Measurements from ENCODE around the gene NXF1.
"Not testable (repeated sequence)": the region's sequence is repeated elsewhere in the genome, so short reads cannot be mapped to it uniquely, and the experiment has no call there.

The NXF1 gene

DNA sequence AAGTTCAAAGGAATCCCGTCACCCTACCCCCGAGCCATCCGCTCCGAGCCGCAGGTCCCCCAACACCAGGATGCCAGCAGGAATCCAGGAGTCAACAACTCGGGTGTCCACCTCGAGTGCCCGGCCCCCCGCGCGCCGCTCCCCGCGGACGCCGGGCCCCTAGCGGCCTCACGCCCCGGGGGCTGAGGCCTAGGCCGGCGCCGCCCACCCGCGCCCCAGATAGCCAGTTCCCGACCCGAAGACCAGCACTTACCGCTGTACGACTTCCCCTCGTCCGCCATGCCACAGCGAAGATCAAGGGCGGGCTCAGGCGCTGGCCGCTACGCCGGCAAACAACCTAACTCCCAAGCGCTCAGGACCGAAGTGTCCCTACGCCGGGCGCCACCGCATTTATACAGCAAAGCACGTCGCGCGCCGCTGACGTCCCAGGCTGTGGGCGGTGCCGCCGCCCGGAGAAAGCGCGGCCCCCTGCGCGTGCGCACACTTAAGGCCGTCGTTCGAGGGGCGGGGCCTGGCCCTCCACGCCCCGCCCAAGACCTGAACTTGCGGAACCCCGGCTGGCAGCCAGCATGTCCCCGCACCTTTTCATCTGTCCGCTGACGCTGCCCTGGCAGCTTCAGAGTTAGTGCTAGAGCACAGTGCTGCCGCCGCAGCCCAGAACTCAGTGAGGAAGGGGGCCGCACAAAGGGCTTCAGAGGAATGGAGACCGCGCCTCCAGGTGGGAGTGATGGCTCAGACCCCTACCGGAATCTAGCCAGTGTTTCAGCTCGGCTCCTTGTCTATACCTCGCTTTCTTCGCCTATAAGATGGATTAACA lies at the start of gene NXF1:
Gene NXF1, minus strand, starts transcription at position 365 of the 817 bp plus-strand sequence. Its CDS starts 84 bp downstream, at position 281.
- peak; percentile 96 for DNase-seq (ENCODE audit: low spot score)

- DNase-seq (ENCODE audit: low spot score): no peak
These were observed 49.0 kb upstream of the NXF1 start for GRCh38 chr11:62854013-62854824.

- peak; percentile 71 for DNase-seq (ENCODE audit: low spot score)
These were observed 48.2 kb upstream of the NXF1 start for GRCh38 chr11:62853279-62853965.

DNA sequence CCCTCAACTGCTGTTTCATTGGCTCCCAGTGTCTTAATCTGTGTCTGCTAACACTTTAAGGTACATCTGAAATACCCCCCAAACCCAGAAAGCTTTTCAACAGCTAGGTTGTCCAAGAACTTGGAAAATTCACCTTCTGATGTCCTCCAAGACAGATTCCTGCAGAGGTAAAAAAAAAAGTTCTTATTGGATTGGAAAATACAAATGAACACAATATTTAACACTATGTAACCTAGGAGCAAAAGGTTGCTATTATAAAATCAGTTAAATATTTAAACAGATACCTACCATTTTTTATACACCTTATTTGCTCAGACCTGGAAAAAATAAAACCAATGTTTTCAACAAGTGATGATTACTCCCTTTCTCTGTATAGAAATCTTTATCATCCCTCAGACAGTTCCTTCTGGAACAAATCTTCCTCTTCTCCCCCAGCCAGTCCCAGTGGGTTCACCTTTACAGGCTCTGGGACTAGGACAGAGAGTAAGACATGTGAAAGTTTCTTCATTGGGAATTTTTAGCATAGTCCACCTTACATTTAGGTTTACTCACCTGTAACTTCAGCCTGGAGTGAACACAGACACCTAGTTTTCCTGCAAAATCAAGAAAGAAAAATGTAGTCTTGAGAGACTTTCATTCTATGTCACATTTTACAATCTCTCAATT lies 47.4 kb upstream of the NXF1 start:
- no peak for DNase-seq (ENCODE audit: low spot score)

DNA sequence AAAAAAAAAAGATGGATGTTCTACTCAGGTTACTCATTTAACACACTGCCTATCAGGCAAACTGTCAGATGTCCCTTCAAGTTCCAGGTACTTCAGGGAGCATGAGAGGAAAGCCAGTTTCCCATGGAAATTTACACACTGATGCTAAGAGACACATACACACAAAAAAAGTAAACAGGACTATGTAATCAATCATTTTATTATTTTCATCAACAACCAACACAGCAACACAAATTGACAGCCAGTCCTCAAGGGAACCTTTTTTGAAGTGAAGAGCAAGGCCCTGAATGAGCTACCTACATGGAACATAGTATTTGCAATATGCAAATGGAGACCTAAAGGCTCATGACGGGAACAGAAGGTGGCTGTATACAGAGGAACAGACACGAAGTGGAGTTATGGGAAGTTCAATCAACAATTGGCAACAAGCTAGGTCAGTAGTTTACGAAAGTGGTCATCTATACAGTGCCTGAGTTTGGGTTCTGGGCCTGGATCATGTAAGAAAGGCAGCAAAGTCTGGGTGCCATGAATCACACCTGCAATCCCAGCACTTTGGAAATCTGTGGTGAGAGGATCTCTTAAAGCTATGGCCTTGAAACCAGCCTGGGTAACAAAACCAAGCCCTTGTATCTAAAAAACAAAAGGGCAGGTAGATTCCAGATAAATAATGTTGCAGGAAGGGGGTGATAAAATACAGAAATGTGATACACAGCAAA lies 46.7 kb upstream of the NXF1 start:
- DNase-seq (ENCODE audit: low spot score): no peak

- DNase-seq (ENCODE audit: low spot score): no peak
These were observed 45.9 kb upstream of the NXF1 start for GRCh38 chr11:62850911-62851806.

DNA sequence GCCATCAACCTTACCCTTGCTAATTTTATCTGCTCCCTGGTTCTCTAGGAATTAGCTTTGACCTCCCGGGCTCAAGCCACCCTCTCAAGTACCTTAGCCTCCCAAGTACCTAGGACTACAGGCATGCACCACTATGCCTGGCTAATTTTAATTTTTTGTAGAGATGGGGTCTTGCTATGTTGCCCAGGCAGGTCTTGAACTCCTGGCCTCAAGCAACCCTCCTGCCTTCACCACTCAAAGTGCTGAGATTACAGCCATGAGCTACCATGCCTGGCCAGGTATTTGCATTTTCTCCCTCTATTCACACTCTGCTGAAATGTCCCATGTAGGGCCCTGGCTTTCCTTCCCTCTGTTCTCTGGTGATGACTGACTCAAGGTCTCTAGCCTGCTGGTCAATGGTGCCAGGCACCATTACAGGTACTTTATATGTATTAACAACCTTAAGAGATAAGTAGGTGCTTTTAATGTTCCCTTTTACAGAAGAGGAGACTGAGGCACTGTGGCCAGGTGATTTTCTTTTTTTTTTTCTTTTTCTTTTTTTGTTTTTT lies 42.6 kb upstream of the NXF1 start:
- DNase-seq (ENCODE audit: low spot score): no peak

- DNase-seq (ENCODE audit: low spot score): no peak
These were observed 40.9 kb upstream of the NXF1 start for GRCh38 chr11:62846177-62846576.

DNA sequence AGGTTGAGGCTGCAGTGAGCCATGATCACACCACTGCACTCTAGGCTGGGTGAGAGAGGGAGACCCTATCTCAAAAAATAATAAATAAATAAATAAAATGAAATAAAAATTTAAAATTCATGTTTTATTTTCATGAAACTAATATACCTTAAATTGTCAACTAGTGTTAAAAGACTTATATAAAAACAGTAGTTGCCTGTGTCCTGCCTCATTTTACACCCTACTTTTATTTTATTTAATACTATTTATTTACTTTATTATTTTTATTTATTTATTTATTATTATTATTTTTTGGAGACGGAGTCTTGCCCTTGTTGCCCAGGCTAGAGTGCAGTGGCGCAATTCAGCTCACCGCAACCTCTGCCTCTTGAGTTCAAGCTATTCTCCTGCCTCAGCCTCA lies 38.9 kb upstream of the NXF1 start:
- DNase-seq (ENCODE audit: low spot score): no peak

DNA sequence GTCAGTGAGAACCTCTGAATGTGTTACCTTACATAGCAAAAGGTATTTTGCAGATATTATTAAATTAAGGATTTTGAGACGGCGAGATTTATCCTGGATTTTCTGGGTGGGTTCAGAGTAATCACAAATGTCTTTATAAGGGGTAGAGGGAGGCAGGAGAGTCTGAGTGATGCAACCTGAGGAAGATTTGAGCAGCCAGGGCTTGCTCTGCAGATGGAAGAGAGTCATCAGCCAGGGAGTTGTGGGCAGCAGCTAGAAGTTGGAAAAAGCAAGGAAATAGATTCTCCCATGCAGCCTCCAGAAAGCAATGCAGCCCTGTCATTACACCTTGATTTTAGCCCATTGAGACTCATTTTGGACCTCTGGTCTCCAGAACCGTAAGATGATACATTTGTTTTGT lies 38.2 kb upstream of the NXF1 start:
- no peak for DNase-seq (ENCODE audit: low spot score)

- DNase-seq (ENCODE audit: low spot score): not testable (repeated sequence)
These were observed 37.7 kb upstream of the NXF1 start for GRCh38 chr11:62842891-62843290.

DNA sequence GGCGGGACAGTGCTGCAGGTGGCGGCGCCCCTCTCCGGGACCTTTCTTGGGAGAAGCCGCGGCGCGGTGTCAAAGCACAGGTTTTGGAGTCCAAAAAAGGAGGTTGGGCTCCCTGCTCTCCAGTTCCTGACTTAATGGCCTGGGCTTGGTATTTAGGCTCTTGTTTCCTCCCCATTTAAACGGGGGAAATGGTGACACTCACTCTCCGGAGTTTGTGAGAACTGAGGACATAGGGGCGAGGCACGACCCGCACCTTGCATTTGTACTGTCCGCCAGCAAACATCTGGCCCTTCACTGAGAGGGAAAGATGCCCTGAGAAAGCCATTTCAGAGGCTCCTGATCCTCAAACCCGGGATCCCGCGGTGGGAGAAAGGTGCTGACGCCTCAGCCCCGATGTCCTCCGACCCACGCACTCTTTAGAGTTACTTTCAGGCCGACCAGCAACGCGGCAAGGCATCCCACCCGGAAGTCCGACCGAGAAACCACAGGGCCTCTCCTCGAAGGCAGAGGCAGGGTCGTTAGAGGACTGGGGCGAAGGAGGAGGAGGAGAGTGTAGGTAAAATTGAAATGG lies 37.0 kb upstream of the NXF1 start:
- peak; percentile 17 for DNase-seq (ENCODE audit: low spot score)

DNA sequence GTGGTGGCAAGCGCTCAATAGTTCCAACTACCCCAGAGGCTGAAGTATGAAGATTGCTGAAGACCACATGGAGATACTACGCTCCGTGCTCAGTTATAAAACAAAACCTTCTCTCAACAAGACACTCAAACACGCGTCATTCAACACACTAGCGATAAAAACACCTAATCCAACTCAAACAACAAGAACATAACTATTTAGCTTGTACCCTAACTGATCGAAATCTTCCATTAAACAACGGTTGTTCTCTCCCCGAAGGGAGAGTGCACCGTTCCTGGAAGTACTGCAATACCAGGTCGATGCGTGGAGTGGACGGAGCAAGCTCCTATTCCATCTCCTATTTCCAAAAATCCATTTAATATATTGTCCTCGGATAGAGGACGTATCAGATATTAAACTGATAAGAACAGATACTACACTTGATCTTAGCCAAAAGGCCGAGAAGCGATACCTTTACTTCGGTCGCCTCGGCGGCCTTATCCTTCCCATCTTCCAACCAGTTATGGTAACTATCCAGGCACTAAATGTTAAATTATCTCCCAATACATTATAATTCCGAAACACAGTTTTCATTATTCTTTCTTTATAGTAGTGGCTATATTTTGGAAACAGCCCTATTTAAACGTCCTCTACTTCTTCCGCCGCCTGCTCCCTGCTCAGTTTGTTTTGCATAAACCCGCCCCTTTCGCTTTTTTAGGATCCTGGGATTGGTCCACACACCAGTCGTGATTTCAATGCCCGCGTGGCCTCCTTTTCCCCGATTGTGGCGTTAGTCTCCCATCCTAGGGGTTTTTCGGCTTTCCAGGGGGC lies 36.3 kb upstream of the NXF1 start:
- peak; percentile 93 for DNase-seq (ENCODE audit: low spot score)

DNA sequence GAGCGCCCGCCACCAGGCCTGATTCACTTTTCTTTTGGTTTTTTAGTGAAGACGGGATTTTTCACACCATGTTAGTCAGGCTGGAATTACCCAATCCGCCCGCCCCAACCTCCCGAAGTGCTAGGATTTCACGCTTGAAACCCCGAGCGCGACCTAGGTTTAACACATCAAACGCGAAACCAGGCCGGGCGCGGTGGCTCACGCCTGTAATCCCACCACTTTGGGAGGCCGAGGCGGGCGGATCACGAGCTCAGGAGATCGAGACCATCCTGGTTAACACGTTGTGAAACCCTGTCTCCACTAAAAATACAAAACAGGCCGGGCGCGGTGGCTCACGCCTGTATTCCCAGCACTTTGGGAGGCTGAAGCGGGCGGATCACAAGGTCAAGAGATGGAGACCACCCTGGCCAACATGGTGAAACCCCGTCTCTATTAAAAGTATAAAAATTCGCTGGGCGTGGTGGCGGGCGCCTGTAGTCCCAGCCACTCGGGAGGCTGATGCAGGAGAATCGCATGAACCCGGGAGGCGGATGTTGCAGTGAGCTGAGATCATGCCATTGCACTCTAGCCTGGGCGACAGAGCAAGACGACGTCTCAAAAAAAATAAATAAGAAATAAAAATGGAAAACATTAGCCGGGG lies 35.6 kb upstream of the NXF1 start:
- DNase-seq (ENCODE audit: low spot score): peak; percentile 75

DNA sequence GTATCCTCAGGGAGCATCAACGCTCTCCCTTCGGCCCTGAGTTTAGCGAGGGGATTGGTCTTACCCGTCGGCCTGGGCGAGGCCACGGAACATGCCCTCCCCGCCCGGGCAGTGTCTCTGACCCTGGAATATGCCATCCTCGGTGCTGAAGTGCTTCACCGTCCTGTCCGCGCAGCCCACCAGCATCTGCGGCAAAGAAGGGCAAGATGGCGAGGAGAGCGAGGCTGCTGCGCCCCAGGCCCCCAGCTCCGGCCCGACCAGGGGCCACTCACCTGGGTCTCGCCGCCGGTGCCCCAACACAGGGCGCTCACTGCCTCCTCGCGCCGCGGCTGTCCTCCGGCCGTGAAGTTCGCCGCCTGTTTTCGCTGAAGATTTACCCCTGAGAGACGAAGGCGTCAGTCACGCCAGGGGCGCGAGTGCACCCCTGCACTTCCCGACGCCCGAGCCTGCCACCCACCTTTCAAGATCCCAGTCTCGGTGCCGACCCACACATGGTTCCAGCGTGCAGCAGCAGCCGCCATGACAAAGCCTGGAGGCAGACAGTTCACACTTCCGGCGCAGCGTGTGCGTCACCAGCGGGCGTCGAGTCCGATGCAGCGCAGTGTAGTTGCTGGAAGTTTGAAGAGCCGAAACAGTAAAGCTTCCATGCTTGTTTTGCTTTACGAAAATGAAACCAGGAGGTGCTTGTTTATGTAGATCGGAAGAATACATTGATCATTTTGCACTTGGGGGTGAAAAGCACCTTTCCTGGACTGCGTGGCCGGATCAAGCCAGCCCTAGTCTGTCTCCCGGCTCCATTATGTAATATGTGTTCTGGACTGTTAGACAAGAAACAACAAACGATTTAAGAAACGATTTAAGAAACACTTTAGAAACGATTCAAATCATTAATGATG lies 34.1 kb upstream of the NXF1 start, which contains the start of gene WDR74:
Gene WDR74, minus strand, starts transcription at position 541 of the 896 bp plus-strand sequence. Its CDS starts 20 bp downstream, at position 521.
- DNase-seq (ENCODE audit: low spot score): peak; percentile 94

DNA sequence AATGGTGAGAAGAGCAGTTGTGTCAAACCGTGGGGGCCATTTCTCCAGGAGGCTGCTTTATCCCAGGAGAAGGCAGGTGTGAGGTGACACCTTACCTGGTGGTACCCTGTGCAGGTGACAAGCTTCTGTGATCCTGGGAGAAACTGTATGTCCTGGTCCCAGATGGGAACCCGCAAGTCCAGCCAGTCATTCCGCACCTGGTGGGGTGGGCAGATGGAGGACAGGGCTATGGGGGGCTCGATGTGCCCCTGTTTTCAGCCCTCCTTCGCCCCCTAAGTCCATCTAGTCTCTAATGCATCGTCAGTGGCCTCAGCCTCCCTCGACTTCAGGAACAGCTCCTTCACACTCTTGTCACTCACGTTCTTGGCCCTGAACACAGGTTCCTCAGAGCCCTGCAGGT lies 30.1 kb upstream of the NXF1 start:
- no peak for DNase-seq (ENCODE audit: low spot score)
